H1 (cell line): ENCODE data around the gene SMYD1. TPM values are rescaled to one million over a fixed set of nuclear protein-coding genes. Genes with fewer than 3 reads are reported as not detected.

Experiments used
- HDAC2 ChIP-seq, 2 experiments: fragments of 300-600 bp in 1 of 2; sonication (generic) in 1 of 2; IDR thresholded peaks; 2 replicates each; pipeline ENCODE4 v1.6.1; 2011 to 2012; ENCODE audit warnings: low read depth in 2 of 2, low read length in 2 of 2, mild to moderate bottlenecking in 2 of 2, moderate library complexity in 2 of 2, borderline replicate concordance in 1 of 2, inconsistent platforms in 1 of 2
- KDM1A ChIP-seq: fragments of 200-600, 300-600 bp; sonication (generic); IDR thresholded peaks from 2 replicates; pipeline ENCODE4 v1.7.1; 2016; ENCODE audit warnings: mild to moderate bottlenecking, low read length, borderline replicate concordance
- NRF1 ChIP-seq: IDR thresholded peaks from 2 replicates; pipeline ENCODE4 v1.6.1; 2011; ENCODE audit warnings: mild to moderate bottlenecking, low read depth, low read length, improper control_type of control experiment
- RXRA ChIP-seq: IDR thresholded peaks from 2 replicates; pipeline ENCODE4 v1.6.1; 2011; ENCODE audit warnings: low read depth, mild to moderate bottlenecking, low read length, moderate library complexity; ENCODE audit not compliant: insufficient read depth
- TBP ChIP-seq: IDR thresholded peaks from 2 replicates; pipeline ENCODE4 v1.6.1; 2011; ENCODE audit warnings: low read depth, low read length, improper control_type of control experiment
- polyA plus RNA-seq, 7 experiments: library from polyadenylated mRNA; depleted of rRNA in 3 of 7; stranded (reverse) in 5 of 7; unstranded in 2 of 7; fragments of >200 nt in 5 of 7; fragments of 200-250 nt in 2 of 7; gene quantifications; 1 replicate in 5 of 7; 2 replicates in 1 of 7; 4 replicates in 1 of 7; pipeline versions ENCODE4 v1.2.1 to v1.2.3, GENCODE V29; 2011 to 2013; ENCODE audit warnings: missing spikeins in 2 of 7, mixed read lengths in 2 of 7
- total RNA-seq: library from RNA; stranded (reverse); fragmentation: NEBNext Ultra II Directional; extraction: Animal tissue kit (Norgen Biotek cat#: 25700); gene quantifications from 2 replicates; pipeline ENCODE4 v1.2.1, GENCODE V29; 2021
- TF ChIP-seq, protein P1 (sequence below): fragments of 300-600 bp; sonication (generic); IDR thresholded peaks from 2 replicates; pipeline ENCODE4 v1.7.1; 2012; ENCODE audit warnings: low read length, moderate library complexity, mild to moderate bottlenecking, inconsistent platforms; ENCODE audit not compliant: insufficient replicate concordance
- TF ChIP-seq, protein P2 (sequence below): IDR thresholded peaks from 2 replicates; pipeline ENCODE4 v1.6.1; 2012; ENCODE audit warnings: inconsistent platforms
- TF ChIP-seq, protein P3 (sequence below): IDR thresholded peaks from 2 replicates; pipeline ENCODE4 v1.6.1; 2012; ENCODE audit warnings: inconsistent platforms
- TF ChIP-seq, protein P4 (sequence below): IDR thresholded peaks from 2 replicates; pipeline ENCODE4 v1.6.1; 2011; ENCODE audit warnings: low read length, improper control_type of control experiment

SMYD1 gene
- total and polyA plus RNA-seq, 2 of the 8 experiments (the other 6 are each of a cell fraction or from before 2014, with no cell fraction given) = 0.06 TPM; not detected in 1

DNA sequence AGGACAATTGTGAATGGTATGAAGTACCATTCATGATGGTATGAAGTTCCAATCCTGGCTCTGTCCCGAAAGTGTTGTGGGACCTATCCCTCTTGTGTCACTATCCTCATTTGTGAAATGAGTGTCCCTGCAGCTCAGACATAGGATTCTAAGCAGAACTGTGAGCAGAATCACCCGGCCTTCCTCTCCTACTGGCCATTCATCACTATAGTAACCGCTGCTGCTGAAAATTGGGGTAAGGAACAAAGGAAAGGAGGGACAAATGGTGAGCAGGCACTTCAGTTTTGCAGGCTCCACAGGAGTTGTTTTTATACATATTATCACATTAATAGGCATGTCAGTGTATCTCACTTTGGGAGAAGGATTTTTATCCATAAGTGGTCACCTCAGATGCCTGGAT is 27.4 kb downstream of the SMYD1 start (continued):
- TF ChIP-seq, protein P1, sequence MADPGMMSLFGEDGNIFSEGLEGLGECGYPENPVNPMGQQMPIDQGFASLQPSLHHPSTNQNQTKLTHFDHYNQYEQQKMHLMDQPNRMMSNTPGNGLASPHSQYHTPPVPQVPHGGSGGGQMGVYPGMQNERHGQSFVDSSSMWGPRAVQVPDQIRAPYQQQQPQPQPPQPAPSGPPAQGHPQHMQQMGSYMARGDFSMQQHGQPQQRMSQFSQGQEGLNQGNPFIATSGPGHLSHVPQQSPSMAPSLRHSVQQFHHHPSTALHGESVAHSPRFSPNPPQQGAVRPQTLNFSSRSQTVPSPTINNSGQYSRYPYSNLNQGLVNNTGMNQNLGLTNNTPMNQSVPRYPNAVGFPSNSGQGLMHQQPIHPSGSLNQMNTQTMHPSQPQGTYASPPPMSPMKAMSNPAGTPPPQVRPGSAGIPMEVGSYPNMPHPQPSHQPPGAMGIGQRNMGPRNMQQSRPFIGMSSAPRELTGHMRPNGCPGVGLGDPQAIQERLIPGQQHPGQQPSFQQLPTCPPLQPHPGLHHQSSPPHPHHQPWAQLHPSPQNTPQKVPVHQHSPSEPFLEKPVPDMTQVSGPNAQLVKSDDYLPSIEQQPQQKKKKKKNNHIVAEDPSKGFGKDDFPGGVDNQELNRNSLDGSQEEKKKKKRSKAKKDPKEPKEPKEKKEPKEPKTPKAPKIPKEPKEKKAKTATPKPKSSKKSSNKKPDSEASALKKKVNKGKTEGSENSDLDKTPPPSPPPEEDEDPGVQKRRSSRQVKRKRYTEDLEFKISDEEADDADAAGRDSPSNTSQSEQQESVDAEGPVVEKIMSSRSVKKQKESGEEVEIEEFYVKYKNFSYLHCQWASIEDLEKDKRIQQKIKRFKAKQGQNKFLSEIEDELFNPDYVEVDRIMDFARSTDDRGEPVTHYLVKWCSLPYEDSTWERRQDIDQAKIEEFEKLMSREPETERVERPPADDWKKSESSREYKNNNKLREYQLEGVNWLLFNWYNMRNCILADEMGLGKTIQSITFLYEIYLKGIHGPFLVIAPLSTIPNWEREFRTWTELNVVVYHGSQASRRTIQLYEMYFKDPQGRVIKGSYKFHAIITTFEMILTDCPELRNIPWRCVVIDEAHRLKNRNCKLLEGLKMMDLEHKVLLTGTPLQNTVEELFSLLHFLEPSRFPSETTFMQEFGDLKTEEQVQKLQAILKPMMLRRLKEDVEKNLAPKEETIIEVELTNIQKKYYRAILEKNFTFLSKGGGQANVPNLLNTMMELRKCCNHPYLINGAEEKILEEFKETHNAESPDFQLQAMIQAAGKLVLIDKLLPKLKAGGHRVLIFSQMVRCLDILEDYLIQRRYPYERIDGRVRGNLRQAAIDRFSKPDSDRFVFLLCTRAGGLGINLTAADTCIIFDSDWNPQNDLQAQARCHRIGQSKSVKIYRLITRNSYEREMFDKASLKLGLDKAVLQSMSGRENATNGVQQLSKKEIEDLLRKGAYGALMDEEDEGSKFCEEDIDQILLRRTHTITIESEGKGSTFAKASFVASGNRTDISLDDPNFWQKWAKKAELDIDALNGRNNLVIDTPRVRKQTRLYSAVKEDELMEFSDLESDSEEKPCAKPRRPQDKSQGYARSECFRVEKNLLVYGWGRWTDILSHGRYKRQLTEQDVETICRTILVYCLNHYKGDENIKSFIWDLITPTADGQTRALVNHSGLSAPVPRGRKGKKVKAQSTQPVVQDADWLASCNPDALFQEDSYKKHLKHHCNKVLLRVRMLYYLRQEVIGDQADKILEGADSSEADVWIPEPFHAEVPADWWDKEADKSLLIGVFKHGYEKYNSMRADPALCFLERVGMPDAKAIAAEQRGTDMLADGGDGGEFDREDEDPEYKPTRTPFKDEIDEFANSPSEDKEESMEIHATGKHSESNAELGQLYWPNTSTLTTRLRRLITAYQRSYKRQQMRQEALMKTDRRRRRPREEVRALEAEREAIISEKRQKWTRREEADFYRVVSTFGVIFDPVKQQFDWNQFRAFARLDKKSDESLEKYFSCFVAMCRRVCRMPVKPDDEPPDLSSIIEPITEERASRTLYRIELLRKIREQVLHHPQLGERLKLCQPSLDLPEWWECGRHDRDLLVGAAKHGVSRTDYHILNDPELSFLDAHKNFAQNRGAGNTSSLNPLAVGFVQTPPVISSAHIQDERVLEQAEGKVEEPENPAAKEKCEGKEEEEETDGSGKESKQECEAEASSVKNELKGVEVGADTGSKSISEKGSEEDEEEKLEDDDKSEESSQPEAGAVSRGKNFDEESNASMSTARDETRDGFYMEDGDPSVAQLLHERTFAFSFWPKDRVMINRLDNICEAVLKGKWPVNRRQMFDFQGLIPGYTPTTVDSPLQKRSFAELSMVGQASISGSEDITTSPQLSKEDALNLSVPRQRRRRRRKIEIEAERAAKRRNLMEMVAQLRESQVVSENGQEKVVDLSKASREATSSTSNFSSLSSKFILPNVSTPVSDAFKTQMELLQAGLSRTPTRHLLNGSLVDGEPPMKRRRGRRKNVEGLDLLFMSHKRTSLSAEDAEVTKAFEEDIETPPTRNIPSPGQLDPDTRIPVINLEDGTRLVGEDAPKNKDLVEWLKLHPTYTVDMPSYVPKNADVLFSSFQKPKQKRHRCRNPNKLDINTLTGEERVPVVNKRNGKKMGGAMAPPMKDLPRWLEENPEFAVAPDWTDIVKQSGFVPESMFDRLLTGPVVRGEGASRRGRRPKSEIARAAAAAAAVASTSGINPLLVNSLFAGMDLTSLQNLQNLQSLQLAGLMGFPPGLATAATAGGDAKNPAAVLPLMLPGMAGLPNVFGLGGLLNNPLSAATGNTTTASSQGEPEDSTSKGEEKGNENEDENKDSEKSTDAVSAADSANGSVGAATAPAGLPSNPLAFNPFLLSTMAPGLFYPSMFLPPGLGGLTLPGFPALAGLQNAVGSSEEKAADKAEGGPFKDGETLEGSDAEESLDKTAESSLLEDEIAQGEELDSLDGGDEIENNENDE = no peak
- TF ChIP-seq KDM1A (no peak), HDAC2 (IDR thresholded peaks at IDR 0.05; ENCODE audit: borderline replicate concordance in 1 of 2, low read depth in 2 of 2, low read length in 2 of 2) (no peak), TBP (no peak), RXRA (no peak), NRF1 (no peak)
- TF ChIP-seq, protein P2, sequence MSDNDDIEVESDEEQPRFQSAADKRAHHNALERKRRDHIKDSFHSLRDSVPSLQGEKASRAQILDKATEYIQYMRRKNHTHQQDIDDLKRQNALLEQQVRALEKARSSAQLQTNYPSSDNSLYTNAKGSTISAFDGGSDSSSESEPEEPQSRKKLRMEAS = no peak
- TF ChIP-seq, protein P3, sequence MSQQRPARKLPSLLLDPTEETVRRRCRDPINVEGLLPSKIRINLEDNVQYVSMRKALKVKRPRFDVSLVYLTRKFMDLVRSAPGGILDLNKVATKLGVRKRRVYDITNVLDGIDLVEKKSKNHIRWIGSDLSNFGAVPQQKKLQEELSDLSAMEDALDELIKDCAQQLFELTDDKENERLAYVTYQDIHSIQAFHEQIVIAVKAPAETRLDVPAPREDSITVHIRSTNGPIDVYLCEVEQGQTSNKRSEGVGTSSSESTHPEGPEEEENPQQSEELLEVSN = no peak
- TF ChIP-seq, protein P4, sequence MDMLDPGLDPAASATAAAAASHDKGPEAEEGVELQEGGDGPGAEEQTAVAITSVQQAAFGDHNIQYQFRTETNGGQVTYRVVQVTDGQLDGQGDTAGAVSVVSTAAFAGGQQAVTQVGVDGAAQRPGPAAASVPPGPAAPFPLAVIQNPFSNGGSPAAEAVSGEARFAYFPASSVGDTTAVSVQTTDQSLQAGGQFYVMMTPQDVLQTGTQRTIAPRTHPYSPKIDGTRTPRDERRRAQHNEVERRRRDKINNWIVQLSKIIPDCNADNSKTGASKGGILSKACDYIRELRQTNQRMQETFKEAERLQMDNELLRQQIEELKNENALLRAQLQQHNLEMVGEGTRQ = no peak
